ENCODE data around the gene UQCC2.

Gene UQCC2

GRCh38 chr6:33711140-33712129 is at the start of gene UQCC2:
Gene UQCC2, minus strand, starts transcription at chr6:33711700. Its CDS starts 14 bp downstream, at chr6:33711686.
- DNase-seq, result peak; percentile 94 to 96

GRCh38 chr6:33759887-33760629 is 48.6 kb upstream of the UQCC2 start:
- no peak for DNase-seq

GRCh38 chr6:33758815-33759216 is 47.3 kb upstream of the UQCC2 start:
- DNase-seq, result no peak

GRCh38 chr6:33757906-33758305 is 46.4 kb upstream of the UQCC2 start:
- no peak for DNase-seq

GRCh38 chr6:33757113-33757512 is 45.6 kb upstream of the UQCC2 start:
- no peak for DNase-seq

GRCh38 chr6:33756211-33756954 is 44.9 kb upstream of the UQCC2 start:
- no peak for DNase-seq

GRCh38 chr6:33755070-33755869 is 43.8 kb upstream of the UQCC2 start:
- no peak for DNase-seq

GRCh38 chr6:33754222-33754621 is 42.7 kb upstream of the UQCC2 start:
- DNase-seq, result no peak

- DNase-seq, result no peak
These were observed 41.1 kb upstream of the UQCC2 start for GRCh38 chr6:33752646-33753015.

- DNase-seq, result no peak
These were observed 40.5 kb upstream of the UQCC2 start for GRCh38 chr6:33751771-33752645.

GRCh38 chr6:33750244-33750991 is 38.9 kb upstream of the UQCC2 start:
- DNase-seq, result no peak

- DNase-seq, result no peak
These were observed 37.9 kb upstream of the UQCC2 start for GRCh38 chr6:33749401-33749800.

- no peak for DNase-seq
These were observed 37.3 kb upstream of the UQCC2 start for GRCh38 chr6:33748841-33749240.

GRCh38 chr6:33747823-33748222 is 36.3 kb upstream of the UQCC2 start:
- DNase-seq, result no peak

- DNase-seq, result no peak
These were observed 35.2 kb upstream of the UQCC2 start, which contains the start of gene IP6K3 for GRCh38 chr6:33746651-33747100. Gene IP6K3, minus strand, starts transcription at chr6:33746905. Its CDS starts 11,429 bp downstream, at chr6:33735476.

GRCh38 chr6:33746036-33746600 is 34.6 kb upstream of the UQCC2 start:
- DNase-seq, result no peak

- no peak for DNase-seq
These were observed 34.0 kb upstream of the UQCC2 start for GRCh38 chr6:33745548-33745947.

GRCh38 chr6:33744895-33745546 is 33.5 kb upstream of the UQCC2 start:
- no peak for DNase-seq

All from activated CD4-positive, alpha-beta T cell treated with anti-CD3 and anti-CD28 coated beads, Interleukin-2, amount 50 U/mL, for 4 hours (primary cell).